GM23338 (cell line): ENCODE measurements around the gene NME4.

Experiments used
- CTCF ChIP-seq, 2 experiments: fragments of 200-600 bp in 1 of 2; sonication (generic) in 1 of 2; conservative IDR thresholded peaks; 2 replicates each; pipeline versions ENCODE4 v1.5.1 to v1.6.1; 2016 to 2017; ENCODE audit warnings: antibody characterized with exemption in 2 of 2, low read depth in 2 of 2, mild to moderate bottlenecking in 2 of 2, moderate library complexity in 1 of 2
- EZH2 ChIP-seq: fragments of 200-600 bp; sonication (generic); IDR thresholded peaks from one replicate; pipeline ENCODE4 v1.8.0; 2017; ENCODE audit warnings: antibody characterized with exemption, mild to moderate bottlenecking, low read depth; ENCODE audit not compliant: unreplicated experiment
- EZH2phosphoT487 ChIP-seq: fragments of 200-600 bp; sonication (generic); IDR thresholded peaks from one replicate; pipeline ENCODE4 v1.8.1; 2018; ENCODE audit warnings: antibody characterized with exemption; ENCODE audit not compliant: unreplicated experiment
- TF ChIP-seq, protein P1 (sequence below): IDR thresholded peaks from one replicate; pipeline ENCODE4 v1.6.1; 2018; ENCODE audit warnings: antibody characterized with exemption; ENCODE audit not compliant: unreplicated experiment

- no peak for TF ChIP-seq EZH2phosphoT487
- no peak for TF ChIP-seq CTCF (conservative IDR thresholded peaks at IDR 0.05; ENCODE audit: low read depth in 2 of 2)
- TF ChIP-seq, protein P1, sequence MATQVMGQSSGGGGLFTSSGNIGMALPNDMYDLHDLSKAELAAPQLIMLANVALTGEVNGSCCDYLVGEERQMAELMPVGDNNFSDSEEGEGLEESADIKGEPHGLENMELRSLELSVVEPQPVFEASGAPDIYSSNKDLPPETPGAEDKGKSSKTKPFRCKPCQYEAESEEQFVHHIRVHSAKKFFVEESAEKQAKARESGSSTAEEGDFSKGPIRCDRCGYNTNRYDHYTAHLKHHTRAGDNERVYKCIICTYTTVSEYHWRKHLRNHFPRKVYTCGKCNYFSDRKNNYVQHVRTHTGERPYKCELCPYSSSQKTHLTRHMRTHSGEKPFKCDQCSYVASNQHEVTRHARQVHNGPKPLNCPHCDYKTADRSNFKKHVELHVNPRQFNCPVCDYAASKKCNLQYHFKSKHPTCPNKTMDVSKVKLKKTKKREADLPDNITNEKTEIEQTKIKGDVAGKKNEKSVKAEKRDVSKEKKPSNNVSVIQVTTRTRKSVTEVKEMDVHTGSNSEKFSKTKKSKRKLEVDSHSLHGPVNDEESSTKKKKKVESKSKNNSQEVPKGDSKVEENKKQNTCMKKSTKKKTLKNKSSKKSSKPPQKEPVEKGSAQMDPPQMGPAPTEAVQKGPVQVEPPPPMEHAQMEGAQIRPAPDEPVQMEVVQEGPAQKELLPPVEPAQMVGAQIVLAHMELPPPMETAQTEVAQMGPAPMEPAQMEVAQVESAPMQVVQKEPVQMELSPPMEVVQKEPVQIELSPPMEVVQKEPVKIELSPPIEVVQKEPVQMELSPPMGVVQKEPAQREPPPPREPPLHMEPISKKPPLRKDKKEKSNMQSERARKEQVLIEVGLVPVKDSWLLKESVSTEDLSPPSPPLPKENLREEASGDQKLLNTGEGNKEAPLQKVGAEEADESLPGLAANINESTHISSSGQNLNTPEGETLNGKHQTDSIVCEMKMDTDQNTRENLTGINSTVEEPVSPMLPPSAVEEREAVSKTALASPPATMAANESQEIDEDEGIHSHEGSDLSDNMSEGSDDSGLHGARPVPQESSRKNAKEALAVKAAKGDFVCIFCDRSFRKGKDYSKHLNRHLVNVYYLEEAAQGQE = no peak
- no peak for TF ChIP-seq EZH2
Observed at GRCh38 chr16:354971-355461, 42.0 kb upstream of the NME4 start.
